PC-9 (cell line): Measurements from ENCODE around the gene CTNNA3.

Source experiments
- CTCF ChIP-seq: fragments of 200-600 bp; sonication (generic); conservative IDR thresholded peaks from 2 replicates; pipeline ENCODE4 v1.6.1; 2017; ENCODE audit warnings: mixed run types, antibody characterized with exemption, mild to moderate bottlenecking, moderate library complexity
- EZH2 ChIP-seq: fragments of 200-600 bp; sonication (generic); IDR thresholded peaks from 2 replicates; pipeline ENCODE4 v1.8.0; 2017; ENCODE audit warnings: antibody characterized with exemption, low read depth

DNA sequence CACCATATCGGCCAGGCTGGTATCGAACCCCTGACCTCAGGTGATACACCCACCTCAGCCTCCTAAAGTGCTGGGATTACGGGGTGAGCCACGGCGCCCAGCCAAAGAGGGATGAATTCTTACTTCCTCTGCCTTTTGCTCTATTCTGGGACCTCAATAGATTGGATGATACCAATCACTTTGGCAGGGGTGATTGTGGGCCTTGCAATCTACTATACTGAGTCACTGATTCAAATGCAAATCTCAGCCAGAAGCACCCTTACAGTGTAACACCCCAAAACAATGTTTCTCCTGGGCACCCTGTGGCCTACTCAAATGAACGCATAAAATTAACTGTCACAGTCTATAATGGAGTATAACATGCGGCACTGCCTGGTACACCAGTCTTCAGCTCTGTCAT, 1366.8 kb downstream of the CTNNA3 start:
- TF ChIP-seq CTCF: no peak
- TF ChIP-seq EZH2: no peak
